ENCODE data around the gene SHC2.

- no peak for TF ChIP-seq POLR2A (IDR thresholded peaks at IDR 0.05)
- TF ChIP-seq, protein P1, sequence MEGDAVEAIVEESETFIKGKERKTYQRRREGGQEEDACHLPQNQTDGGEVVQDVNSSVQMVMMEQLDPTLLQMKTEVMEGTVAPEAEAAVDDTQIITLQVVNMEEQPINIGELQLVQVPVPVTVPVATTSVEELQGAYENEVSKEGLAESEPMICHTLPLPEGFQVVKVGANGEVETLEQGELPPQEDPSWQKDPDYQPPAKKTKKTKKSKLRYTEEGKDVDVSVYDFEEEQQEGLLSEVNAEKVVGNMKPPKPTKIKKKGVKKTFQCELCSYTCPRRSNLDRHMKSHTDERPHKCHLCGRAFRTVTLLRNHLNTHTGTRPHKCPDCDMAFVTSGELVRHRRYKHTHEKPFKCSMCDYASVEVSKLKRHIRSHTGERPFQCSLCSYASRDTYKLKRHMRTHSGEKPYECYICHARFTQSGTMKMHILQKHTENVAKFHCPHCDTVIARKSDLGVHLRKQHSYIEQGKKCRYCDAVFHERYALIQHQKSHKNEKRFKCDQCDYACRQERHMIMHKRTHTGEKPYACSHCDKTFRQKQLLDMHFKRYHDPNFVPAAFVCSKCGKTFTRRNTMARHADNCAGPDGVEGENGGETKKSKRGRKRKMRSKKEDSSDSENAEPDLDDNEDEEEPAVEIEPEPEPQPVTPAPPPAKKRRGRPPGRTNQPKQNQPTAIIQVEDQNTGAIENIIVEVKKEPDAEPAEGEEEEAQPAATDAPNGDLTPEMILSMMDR (IDR thresholded peaks at IDR 0.05), result no peak
These were observed 32.7 kb downstream of the SHC2 start for GRCh38 chr19:428149-428548.

All from thyroid gland (tissue), 4 donors.